CD4-positive, alpha-beta T cell treated with Interleukin-4 for 4 hours (primary cell): ENCODE data around the gene TARBP2.
A peak's percentile ranks its signal among the peaks of the same experiment; 100 is the strongest.

Source experiments
- DNase-seq: peaks from one replicate; pipeline ENCODE4 v3.0.0-alpha.2; 2020

Gene TARBP2

DNA sequence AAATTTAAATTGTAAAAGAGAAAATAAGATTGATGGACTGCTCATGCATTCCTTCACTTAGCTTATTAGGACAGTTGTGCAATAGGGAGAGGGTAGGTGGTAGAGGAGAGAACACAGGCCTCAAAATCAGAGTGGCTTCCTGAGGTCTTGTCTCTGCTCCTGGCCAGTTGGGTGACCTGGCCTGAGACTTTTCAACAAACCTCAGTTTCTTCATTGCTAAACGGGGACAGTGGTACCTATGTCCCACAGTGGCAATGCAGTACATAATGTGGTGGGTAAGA lies 4.4 kb upstream of the TARBP2 start:
- no peak for DNase-seq

DNA sequence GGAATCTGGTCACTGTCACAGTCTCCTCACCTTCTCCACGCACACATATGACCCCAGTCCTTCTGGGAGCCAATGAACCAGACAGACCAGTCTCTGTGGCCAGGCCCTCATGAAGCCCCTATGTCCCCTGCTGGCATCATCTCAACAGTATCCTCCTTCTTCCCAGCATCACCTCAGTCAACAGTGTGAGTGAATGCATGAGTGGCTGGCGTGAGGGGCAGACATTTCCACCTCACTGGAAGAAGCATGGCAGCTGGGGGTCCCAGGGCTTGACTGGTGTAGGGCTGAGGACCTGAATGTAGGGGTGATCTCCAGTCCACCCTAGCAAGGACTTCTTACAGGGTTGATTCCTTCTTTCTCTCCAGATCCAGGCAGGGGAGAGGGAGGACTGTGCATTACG lies 3.6 kb upstream of the TARBP2 start:
- no peak for DNase-seq

DNA sequence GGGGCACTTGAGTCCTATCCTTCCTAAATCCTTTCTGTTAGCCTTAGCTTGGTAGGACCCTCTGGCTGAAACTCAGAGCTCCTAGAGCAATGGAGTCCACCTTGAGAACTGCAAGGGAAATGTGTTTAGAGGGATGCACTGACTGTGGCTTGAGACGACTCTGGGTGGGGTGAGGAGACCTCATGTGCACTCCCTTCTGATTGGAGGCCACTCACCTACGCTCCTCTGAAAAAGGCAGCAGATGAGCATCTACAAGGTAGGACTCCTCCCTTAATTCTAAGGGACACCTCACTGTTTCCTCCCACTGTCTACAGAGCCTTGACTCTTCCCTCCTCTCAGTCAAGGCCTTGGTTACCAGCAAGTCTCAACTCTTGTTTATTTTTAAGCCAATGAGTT lies 2.9 kb upstream of the TARBP2 start:
- DNase-seq, result no peak

DNA sequence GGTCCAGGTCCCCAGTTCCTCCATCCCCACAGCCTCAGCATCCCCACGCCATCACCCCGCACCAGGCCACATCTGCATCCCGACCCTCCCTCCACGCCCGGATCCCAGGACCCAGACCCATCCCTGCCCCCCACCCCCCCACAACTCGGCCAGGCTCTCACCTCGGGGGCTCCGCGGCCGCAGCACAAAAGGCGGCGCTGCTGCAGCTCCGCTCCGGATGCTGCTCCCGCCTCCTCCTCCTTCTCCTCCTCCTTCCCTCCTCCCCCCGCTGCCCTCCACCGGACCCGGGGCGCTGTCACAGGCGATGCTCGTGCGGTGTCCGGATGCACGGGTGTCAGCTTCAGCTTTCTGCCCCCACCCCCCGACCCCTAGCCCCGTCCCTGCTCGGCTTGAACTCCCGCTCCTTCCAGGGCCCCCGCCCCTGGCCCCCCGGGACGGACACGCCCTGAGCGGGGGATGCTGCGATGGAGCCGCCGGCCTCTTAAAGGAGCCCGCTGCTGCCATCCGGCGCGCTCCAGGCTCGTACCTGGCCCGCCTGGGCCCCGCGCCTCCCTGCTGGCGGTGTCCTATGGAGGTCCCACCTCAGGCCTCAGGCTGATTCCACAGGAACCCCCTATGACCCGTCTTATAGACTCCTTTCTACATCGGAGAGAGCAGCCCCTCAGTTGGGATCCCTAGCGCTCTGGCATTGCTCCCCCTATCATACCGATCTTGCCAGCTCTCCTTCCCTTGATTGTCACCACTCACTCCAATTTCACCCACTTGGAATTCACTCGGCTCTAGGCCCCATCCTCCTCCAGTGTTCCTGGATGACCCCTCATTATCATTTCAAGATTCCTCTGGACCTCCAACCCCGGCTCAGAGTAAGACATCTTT lies 1.6 kb upstream of the TARBP2 start, which contains the start of gene MAP3K12:
TSS of gene MAP3K12 (minus strand) at position 193 of the 876 bp plus-strand sequence. CDS start 12,067 bp downstream, outside the sequence.
- peak; percentile 44 for DNase-seq

DNA sequence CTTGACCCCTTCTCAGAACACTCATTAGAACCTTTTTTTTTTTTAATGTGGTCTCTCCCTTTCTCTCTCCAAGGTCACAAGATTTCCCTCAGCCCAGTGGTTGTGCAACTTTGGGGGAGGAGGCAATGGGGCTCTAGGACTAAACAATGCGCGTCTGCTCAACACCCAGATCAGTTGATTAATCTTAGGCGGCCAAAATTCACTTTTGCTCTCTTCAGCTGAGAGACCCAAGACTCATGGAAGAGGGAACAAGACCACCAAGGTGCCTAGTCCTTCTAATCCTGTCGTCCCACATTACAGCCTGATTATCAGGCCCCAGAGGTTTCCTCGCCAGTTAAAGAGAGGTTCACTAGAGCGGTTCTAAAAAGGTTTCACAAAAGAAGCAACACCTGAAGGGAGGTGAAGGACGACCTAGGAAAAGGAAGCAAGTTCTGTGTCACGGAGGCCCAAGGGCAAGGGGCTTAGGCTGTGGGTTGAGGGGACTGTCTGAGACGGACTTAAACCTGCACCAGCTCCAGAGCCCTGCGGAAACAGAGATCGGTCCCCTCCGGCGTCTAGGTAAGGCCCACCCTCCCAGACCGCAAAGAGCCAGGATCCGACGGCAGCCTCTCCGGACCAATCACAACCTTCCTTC lies 824 bp upstream of the TARBP2 start:
- DNase-seq, result no peak

DNA sequence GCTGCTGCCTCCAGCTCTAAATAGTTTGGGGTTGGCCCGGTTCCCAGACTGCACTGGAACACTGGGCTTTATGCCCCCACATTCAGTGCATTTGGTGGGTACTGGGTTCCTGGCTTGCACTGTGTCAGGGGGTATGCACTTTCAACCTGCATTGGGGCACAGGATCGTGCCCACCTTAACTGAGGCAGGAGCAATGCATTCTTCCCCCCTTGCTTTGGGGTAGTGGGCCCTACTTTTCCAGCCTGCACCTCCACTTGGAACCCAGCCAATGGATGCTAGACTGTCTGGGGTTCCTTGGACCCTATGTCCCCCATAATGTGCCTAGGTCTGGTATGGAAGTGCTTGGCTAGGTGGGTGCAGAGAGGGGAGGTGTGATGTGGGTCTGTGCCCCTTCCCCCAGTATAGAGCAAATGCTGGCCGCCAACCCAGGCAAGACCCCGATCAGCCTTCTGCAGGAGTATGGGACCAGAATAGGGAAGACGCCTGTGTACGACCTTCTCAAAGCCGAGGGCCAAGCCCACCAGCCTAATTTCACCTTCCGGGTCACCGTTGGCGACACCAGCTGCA lies 615 bp downstream of the TARBP2 start:
- no peak for DNase-seq

DNA sequence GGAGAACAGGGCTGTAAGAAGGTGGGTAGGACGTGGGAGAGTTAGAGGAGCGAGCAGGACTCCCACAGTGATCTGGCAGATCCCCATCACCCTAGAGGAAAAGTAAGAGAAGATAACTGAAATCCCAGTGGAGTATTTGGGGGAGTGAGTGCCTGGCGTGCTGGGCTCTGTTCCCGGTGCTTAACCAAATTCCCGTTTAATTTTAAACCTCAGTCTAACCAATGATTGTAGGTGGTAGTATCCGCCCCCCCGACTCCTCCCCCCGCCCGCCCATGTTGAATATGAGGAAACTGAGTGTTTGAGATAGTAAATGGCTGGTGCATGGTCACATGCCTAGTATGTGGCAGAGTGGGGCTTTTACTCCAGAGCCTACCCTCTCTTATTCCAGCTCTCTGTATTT lies 1.2 kb downstream of the TARBP2 start:
- DNase-seq, result no peak

DNA sequence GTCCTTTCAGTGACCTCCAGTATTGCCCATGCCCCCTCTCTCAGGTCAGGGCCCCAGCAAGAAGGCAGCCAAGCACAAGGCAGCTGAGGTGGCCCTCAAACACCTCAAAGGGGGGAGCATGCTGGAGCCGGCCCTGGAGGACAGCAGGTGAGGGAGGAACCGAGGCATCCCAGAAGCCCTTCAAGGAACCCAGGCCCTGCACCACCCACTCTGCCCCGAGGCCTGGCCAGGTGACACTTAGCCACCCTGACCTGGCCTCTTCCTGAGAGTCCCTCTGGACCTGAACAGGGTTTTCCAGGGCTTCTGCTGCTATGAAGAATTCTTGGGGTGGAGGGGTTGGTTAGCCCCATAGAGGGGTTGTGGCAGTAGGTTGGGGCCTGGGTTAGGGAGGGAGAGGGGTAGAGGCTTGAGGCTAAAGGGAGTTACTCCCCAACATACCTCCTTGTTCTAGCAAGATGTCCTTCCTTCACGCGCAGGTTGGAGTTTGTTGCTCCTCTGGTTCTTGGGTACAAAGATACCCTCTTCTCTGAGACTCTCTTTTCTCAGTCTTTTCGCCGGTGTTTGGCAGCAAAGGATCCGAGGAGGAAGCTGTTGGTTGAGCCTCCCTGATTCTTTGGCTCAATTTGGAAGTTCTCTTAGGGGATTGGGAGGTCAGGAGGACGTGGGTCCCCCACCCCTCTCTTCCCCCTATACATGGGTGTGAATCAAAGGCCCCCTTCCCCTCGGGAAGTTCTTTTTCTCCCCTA lies 2.1 kb downstream of the TARBP2 start:
- DNase-seq, result no peak

DNA sequence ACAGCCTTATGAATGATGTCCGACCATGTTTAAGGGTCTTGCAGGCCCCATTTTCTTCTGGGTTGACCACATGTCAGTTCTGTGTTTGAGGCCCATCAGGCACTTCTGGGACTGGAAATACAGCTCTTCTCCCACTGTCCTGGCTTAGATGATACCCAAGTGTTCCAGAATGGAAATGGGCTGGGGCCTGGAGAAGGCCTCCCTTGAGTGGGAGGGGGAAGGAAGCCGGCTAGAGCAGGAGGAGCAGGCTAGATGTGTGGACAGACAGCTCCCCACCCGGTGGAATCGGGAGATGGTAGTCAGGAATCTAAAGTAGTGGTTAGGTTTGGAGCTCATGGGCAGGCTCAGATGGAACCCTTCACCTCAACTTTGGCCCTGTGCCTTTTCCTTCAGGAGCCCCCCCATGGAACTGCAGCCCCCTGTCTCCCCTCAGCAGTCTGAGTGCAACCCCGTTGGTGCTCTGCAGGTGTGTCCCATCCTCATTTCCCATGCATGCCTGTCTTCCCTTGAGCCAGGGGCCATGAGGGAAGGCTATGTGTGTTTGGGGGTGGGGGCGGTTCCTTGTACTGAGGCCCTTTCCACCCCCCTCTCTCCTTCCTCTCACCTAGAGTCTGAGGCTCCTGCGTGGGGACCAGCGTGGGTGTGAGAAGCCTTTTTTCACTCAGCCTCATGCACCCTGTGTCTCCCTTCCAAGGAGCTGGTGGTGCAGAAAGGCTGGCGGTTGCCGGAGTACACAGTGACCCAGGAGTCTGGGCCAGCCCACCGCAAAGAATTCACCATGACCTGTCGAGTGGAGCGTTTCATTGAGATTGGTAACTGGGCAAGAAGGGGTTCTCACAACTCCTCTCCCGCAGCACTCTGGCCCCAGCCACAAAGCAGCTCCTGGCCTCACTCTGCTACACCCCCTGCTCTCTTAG lies 3.2 kb downstream of the TARBP2 start:
- no peak for DNase-seq

DNA sequence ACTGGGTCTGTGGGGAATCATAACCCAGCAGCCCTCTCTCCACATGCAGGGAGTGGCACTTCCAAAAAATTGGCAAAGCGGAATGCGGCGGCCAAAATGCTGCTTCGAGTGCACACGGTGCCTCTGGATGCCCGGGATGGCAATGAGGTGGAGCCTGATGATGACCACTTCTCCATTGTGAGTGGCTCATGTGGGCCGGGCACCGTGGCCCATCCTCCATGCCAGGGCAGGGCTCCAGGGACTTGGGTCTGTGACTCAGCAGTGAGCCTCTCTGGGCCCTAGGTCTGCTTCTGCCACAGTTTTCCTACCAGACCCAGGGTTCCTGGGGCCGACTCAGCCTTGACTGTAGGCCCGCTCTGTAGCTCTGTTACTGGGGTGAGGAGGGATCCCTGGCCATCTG lies 4.0 kb downstream of the TARBP2 start:
- no peak for DNase-seq

DNA sequence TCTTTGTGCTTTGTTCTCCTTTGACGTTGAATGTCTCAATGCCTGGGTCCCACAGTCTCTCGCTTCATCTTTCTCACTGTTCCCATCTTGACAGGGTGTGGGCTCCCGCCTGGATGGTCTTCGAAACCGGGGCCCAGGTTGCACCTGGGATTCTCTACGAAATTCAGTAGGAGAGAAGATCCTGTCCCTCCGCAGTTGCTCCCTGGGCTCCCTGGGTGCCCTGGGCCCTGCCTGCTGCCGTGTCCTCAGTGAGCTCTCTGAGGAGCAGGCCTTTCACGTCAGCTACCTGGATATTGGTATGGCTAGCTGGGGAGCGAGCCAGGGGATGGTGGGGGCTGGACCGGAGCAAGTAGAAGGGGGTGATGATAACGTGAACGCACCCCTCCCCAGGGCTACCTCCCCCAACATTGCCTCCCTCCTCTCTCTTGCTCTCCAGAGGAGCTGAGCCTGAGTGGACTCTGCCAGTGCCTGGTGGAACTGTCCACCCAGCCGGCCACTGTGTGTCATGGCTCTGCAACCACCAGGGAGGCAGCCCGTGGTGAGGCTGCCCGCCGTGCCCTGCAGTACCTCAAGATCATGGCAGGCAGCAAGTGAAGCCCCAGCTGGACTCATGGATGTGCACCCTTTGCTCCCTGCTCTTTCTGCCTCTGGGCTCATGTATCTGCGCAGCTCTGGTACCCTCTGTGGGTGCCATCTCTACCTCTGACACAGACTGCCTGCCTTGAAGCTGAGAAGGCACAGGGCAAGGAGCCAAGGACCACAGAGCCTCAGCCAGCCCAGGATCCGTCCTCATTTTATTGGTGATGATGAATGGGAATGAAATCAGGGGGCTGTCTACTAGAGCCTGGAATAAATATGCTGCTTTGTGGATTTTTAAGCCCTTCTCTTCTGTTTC lies 4.7 kb downstream of the TARBP2 start:
- DNase-seq, result no peak

DNA sequence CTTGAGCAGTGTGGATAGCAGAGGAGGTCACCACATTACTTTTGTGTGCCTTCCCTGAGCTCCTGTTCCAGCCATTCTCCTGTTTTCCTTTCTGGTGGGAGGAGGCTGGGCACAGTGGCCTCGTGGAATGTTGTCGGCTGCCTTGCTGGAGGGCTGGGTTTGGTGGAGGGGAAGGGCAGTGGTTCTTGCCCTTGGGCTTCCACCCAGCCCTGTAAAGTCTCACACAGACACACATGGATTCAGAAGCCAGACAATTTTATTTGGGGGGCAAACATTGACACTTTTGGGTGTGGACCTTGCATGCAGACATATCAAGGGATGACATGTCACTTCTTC lies 5.3 kb downstream of the TARBP2 start:
- DNase-seq, result no peak

DNA sequence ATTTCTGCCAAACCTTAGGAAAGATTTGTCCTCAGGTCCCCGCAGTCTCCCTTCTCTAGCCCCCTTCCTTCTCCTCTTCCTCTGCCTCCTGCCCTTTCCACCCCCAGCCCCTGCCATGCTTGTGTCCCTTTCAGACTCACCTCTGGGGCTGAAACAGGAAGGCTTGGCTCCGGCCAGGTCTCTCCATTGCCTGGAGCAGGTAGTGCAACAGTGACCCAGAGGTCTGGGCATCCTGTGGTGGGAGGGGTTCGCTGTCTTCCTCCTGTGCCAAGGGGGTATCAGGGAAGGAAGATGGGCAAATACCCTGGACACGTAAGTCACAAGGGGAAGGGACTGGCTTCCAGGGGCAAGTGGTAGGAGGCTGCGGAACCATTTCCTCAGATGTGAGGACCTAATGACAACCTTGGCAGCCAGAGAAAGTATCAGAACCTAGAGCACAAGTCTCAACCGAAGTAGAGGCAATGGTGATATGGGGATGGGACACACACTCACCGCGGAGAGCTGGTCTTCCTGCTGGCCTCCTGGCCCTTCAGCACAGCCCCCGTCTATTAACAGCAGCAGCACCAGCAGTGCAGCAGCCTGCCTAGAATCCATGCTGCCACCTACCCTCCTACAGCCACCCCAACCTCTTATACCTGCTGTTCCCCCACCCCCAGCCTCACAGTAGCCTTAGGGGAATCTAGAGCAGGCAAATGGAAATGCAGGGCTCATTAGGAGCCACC lies 6.0 kb downstream of the TARBP2 start, which contains the start of gene NPFF:
TSS of gene NPFF (minus strand) at position 604 of the 722 bp plus-strand sequence. CDS start at position 594, 10 bp downstream.
- no peak for DNase-seq

DNA sequence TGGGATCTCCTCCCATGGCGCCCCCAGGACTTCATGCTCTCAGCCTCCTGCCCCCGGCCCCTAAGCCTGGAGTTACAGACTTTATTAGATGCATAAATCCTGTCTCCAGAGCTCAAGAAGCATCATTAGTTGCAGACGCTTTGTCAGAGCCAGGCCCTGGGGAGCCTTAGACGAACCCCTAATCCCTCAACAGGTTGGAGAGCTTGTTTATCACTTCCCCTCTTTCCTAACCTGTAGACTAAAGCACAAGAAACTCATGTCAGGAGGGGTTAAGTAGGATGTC lies 6.5 kb downstream of the TARBP2 start:
- no peak for DNase-seq

DNA sequence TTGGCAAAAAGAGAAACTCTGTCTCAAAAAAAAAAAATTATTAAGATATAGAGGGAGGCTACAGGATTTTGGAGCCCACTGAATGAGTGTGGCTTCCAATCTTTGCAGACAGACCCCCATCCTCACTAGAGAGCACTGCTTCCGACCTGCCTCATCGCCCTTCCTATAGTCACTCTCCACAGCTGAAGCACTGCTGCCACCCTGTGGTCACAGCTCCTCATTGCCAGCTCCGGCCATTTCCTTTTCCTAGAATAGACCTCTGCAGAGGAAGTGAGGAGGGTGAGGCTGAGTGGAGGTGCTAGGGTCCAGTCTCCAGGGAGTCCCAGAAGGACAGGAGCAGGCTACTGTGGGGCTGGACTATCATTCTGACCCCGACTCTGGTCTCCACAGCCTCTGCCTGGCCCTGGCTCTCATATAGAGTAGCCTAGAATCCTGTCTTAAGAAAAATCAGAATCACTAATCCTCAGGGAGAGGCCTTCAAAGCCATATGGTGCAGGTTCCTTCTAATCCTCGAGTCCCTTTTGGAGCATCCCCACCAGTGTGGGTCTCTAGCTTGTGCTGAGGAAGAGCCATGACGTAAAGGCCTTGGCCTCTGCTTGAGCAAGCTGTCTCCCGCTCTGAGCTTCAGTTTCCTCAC lies 7.6 kb downstream of the TARBP2 start:
- peak; percentile 82 for DNase-seq

DNA sequence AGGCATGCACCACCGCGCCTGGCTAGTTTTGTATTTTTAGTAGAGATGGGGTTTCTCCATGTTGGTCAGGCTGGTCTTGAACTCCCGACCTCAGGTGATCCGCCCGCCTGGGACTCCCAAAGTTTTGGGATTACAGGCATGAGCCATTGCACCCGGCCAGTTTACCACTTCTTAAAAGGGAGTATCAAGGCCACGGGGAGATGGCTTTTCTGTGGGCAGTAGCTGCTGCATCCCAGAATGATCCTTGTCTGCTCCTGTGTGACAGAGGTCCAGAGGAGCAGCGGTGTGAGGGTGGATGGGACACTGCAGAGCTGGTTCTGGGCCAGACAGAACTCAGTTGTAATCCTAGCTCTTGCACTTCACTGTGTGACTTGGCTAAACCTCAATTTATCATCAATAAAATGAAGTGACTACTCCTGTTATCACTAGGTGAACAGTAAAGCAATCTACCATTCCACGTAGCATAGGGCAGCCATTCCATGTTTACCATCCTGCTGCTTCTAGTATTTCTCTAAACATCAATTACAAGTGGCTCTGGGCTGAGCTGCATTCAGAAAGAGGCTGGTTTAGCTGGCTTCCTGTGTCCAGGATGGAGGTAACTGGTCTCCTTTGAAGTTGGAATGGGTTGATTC lies 9.2 kb downstream of the TARBP2 start:
- no peak for DNase-seq

DNA sequence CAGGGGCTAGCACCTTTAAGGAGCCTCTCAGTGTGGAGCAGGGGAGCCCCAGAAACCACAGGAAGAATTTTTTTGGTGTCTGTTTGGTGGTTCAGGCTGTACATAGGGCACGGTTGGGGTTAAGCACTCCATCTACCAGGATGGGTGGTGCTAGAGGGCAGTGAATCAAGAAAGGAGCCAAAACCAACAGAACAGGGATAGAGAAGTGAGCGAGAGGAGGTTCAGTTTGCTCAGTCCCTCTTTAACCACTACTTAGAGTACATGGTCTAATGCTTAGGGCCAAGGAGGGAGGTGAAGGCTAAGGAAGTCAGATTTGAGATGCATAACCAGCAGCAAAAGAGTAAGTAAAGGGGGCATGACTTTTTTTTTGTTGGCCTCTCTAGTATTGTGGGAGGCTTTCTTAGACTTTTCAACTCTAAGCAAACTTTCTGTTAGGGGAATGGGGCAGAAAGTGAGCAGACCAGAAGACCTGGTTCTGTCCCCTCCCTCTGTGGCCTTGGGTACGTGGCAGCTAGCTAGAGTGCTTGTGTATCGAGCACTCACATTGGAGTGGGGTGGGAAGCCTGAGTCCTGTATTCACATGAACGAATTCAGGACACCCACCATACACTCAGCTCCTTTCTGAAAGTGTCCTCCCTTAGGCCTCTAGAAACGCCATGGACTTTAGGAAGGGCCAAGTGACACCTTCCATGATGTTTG lies 12.8 kb downstream of the TARBP2 start:
- no peak for DNase-seq

DNA sequence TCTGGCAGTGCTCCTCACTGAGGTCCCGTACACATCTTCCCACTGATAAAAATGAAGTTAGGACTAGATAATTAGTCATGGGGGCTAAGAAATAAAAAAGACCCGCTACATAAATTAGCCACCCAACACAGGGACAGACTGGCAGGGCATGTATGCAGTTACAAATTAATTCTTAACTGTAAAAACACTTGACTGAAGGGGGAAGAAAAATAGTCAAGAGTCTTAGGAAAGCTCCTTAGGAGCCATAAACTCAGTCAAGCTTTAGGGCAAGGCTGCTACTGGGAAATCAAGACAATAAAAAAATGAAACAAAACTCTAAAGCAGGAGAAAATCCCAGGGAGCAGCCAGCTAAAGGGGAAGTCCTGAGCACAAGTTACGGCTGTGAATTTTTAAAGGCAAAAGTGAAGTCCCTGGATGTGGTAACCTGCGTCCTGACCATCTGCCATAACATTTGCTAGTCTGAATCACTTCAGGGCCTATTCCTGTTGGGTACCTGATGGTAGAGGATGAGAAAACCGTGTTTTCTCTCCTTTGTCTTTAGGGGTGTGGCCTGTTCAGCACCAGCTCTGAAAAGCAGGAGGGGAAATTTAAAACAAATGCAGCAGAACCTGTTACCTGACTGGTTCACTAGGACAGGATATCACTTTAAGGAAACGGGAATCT lies 13.7 kb downstream of the TARBP2 start:
- no peak for DNase-seq

DNA sequence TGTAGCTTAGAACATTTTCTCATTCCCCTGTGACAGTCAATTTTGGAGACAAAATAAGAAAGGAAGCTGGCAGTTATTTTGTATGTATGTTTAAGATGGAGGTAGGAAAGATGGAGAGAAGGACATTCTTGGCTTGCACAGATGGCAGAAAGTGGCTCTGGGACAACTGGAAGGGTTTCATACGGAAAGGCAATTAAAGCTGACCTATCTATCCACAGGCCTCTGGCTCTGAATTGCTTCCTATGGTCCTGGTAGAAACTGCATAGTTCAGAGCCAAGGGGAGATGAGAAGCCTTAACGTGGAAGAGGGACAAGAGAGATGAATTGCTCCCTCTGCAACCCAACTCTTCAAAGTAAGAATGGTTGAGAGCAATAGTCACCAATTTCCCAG lies 14.2 kb downstream of the TARBP2 start:
- no peak for DNase-seq
